GM19452 (cell line): ENCODE measurements around the gene ZMYND19.
"Not testable (repeated sequence)": the region's sequence is repeated elsewhere in the genome, so short reads cannot be mapped to it uniquely, and the experiment has no call there.

ENCODE experiments used
- ATAC-seq: cut with Tn5 transposase; IDR thresholded peaks from one replicate; pipeline ENCODE4 v1.9.1; 2021; ENCODE audit not compliant: unreplicated experiment

The ZMYND19 gene

GRCh38 chr9:137590469-137591383, at the start of gene ZMYND19:
ZMYND19 (minus strand) TSS chr9:137590512; CDS start chr9:137590263, 249 bp downstream.
- ATAC-seq = peak; percentile 86

- ATAC-seq = no peak
These were observed 49.2 kb upstream of the ZMYND19 start for GRCh38 chr9:137639303-137640051.

- no peak for ATAC-seq
These were observed 48.4 kb upstream of the ZMYND19 start for GRCh38 chr9:137638680-137639079.

GRCh38 chr9:137634016-137634415, 43.7 kb upstream of the ZMYND19 start:
- ATAC-seq = no peak

- ATAC-seq = no peak
These were observed 42.2 kb upstream of the ZMYND19 start for GRCh38 chr9:137632230-137633161.

GRCh38 chr9:137631345-137632229, 41.3 kb upstream of the ZMYND19 start:
- ATAC-seq = no peak

- no peak for ATAC-seq
These were observed 40.4 kb upstream of the ZMYND19 start for GRCh38 chr9:137630679-137631078.

GRCh38 chr9:137630126-137630525, 39.8 kb upstream of the ZMYND19 start:
- ATAC-seq = no peak

GRCh38 chr9:137627406-137627805, 37.1 kb upstream of the ZMYND19 start:
- not testable (repeated sequence) for ATAC-seq

- no peak for ATAC-seq
These were observed 36.2 kb upstream of the ZMYND19 start for GRCh38 chr9:137626464-137626863.

- ATAC-seq = not testable (repeated sequence)
These were observed 31.9 kb upstream of the ZMYND19 start for GRCh38 chr9:137622211-137622610.

GRCh38 chr9:137621131-137621757, 30.9 kb upstream of the ZMYND19 start:
- no peak for ATAC-seq

- no peak for ATAC-seq
These were observed 30.3 kb upstream of the ZMYND19 start for GRCh38 chr9:137620581-137620980.

GRCh38 chr9:137620048-137620405, 29.7 kb upstream of the ZMYND19 start:
- ATAC-seq = no peak

- ATAC-seq = peak; percentile 18
These were observed 29.1 kb upstream of the ZMYND19 start for GRCh38 chr9:137619240-137620047.

- ATAC-seq = peak; percentile 65
These were observed 28.1 kb upstream of the ZMYND19 start, which contains the start of gene EHMT1 for GRCh38 chr9:137618105-137619067. EHMT1 (plus strand) TSS chr9:137619005; CDS start chr9:137619029, 24 bp downstream.

- no peak for ATAC-seq
These were observed 25.1 kb upstream of the ZMYND19 start for GRCh38 chr9:137615387-137615871.
